HepG2 (cell line): ENCODE results near the gene SLC17A9. TPM values are rescaled to one million over a fixed set of nuclear protein-coding genes. Genes with fewer than 3 reads are reported as not detected.

Experiments used
- FOXA3 ChIP-seq: IDR thresholded peaks from 2 replicates; pipeline ENCODE4 v1.6.1; 2016; ENCODE audit warnings: missing genetic modification reagents, missing compliant biosample characterization
- FOXO4 ChIP-seq: sonication (generic); formaldehyde crosslinking; conservative IDR thresholded peaks from 2 replicates; pipeline ENCODE4 v1.8.1; 2023; ENCODE audit warnings: missing genetic modification reagents
- HMGXB3 ChIP-seq: sonication (generic); formaldehyde crosslinking; IDR thresholded peaks from 2 replicates; pipeline ENCODE4 v1.4.0; 2020; ENCODE audit warnings: missing genetic modification reagents, borderline replicate concordance
- ISL2 ChIP-seq: sonication (generic); formaldehyde crosslinking; IDR thresholded peaks from 2 replicates; pipeline ENCODE4 v1.5.0; 2020; ENCODE audit warnings: missing genetic modification reagents
- KDM5A ChIP-seq: fragments of 200-600 bp; sonication (generic); IDR thresholded peaks from 2 replicates; pipeline ENCODE4 v1.7.0; 2018; ENCODE audit warnings: antibody characterized with exemption, mild to moderate bottlenecking, low read length, borderline replicate concordance
- MAZ ChIP-seq, 2 experiments: sonication (generic) in 1 of 2; formaldehyde crosslinking in 1 of 2; IDR thresholded peaks; 2 replicates each; pipeline versions ENCODE4 v1.5.0 to v1.6.1; 2012 to 2020; ENCODE audit warnings: low read depth in 2 of 2, mild to moderate bottlenecking in 2 of 2, borderline replicate concordance in 1 of 2, improper control_type of control experiment in 1 of 2, low read length in 1 of 2, missing genetic modification reagents in 1 of 2, moderate library complexity in 1 of 2
- MEIS1 ChIP-seq: sonication (generic); formaldehyde crosslinking; IDR thresholded peaks from 2 replicates; pipeline ENCODE4 v1.9.0; 2021; ENCODE audit warnings: mild to moderate bottlenecking, missing genetic modification reagents, moderate library complexity, borderline replicate concordance
- NR2F6 ChIP-seq, 2 experiments: IDR thresholded peaks; 2 replicates each; pipeline ENCODE4 v1.6.1; 2016; ENCODE audit warnings: antibody characterized with exemption in 1 of 2, mild to moderate bottlenecking in 1 of 2
- RELA ChIP-seq: sonication (generic); formaldehyde crosslinking; IDR thresholded peaks from 2 replicates; pipeline ENCODE4 v1.4.0; 2020; ENCODE audit warnings: missing genetic modification reagents
- TRIM22 ChIP-seq: fragments of 450-650 bp; IDR thresholded peaks from 2 replicates; pipeline ENCODE4 v1.6.1; 2017
- ZC3H4 ChIP-seq: sonication (generic); formaldehyde crosslinking; IDR thresholded peaks from 2 replicates; pipeline ENCODE4 v1.4.0; 2020; ENCODE audit warnings: missing genetic modification reagents, borderline replicate concordance
- ZNF101 ChIP-seq: sonication (generic); formaldehyde crosslinking; IDR thresholded peaks from 2 replicates; pipeline ENCODE4 v1.4.0; 2020; ENCODE audit warnings: mild to moderate bottlenecking, low read depth, missing genetic modification reagents, borderline replicate concordance
- ZNF12 ChIP-seq: sonication (generic); formaldehyde crosslinking; IDR thresholded peaks from 2 replicates; pipeline ENCODE4 v1.5.0; 2020; ENCODE audit warnings: missing genetic modification reagents
- ZNF260 ChIP-seq: sonication (generic); formaldehyde crosslinking; IDR thresholded peaks from 2 replicates; pipeline ENCODE4 v1.4.0; 2020; ENCODE audit warnings: missing genetic modification reagents, low read depth, mild to moderate bottlenecking, borderline replicate concordance
- ZNF674 ChIP-seq: sonication (generic); formaldehyde crosslinking; IDR thresholded peaks from 2 replicates; pipeline ENCODE4 v1.5.0; 2020; ENCODE audit warnings: low read depth, mild to moderate bottlenecking, missing genetic modification reagents
- ZNF775 ChIP-seq: sonication (generic); formaldehyde crosslinking; IDR thresholded peaks from 2 replicates; pipeline ENCODE4 v1.4.0; 2020; ENCODE audit warnings: missing genetic modification reagents, mild to moderate bottlenecking, moderate library complexity, borderline replicate concordance
- polyA plus RNA-seq, 8 experiments: library from polyadenylated mRNA; depleted of rRNA in 3 of 8; stranded (reverse) in 7 of 8; unstranded in 1 of 8; fragments of >200 nt; fragmentation: Illumina TruSeq in 4 of 8; extraction: Trizol in 4 of 8; gene quantifications; 2 replicates each; pipeline versions ENCODE4 v1.2.1 to v1.2.3, GENCODE V29; 2011 to 2016; ENCODE audit warnings: low read depth in 4 of 8, missing spikeins in 1 of 8, mixed read lengths in 1 of 8; ENCODE audit not compliant: insufficient read depth in 1 of 8
- total RNA-seq, 5 experiments: library from RNA; depleted of rRNA; stranded (reverse); fragments of >200 nt; fragmentation: Illumina TruSeq; extraction: Trizol; gene quantifications; 2 replicates each; pipeline ENCODE4 v1.2.3, GENCODE V29; 2016; ENCODE audit warnings: low read depth in 1 of 5
- TF ChIP-seq, protein P1 (sequence below): conservative IDR thresholded peaks from 2 replicates; pipeline ENCODE4 v1.6.1; 2018; ENCODE audit warnings: missing genetic modification reagents
- TF ChIP-seq, protein P2 (sequence below): IDR thresholded peaks from 2 replicates; pipeline ENCODE4 v1.6.1; 2016; ENCODE audit warnings: low read depth, control low read depth

The SLC17A9 gene
- total and polyA plus RNA-seq, 2 of the 13 experiments (the other 11 are each of a cell fraction or from before 2014, with no cell fraction given), result 110 to 191 TPM

DNA sequence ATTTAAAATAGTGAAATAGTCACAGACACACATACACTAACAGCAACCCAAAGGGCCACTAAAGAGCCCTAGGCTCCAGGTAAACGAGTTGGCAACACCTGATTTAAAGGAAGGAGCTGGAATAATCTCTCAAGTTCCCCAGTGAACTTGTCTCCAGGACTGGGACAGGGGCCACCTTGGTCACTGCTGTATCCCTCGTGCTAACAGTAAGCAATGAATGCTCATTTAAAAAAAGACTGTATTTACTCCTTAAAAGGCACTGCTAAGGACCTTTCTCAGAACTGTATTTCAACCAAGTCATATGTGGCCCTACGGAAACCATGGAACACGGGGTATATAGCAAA lies 27.5 kb upstream of the SLC17A9 start (continued):
- TF ChIP-seq FOXO4, result 0 out of 2 replicates have a peak, but pooled peaks have one; percentile 83
- TF ChIP-seq, protein P1, sequence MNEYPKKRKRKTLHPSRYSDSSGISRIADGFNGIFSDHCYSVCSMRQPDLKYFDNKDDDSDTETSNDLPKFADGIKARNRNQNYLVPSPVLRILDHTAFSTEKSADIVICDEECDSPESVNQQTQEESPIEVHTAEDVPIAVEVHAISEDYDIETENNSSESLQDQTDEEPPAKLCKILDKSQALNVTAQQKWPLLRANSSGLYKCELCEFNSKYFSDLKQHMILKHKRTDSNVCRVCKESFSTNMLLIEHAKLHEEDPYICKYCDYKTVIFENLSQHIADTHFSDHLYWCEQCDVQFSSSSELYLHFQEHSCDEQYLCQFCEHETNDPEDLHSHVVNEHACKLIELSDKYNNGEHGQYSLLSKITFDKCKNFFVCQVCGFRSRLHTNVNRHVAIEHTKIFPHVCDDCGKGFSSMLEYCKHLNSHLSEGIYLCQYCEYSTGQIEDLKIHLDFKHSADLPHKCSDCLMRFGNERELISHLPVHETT (CRISPR knock-in tag), result no peak
- TF ChIP-seq NR2F6 (IDR thresholded peaks at IDR 0.05), result peak; percentile 3; the same call in 1 of the 2 replicates
- TF ChIP-seq NR2F6 (CRISPR knock-in tag; IDR thresholded peaks at IDR 0.05), result no peak
- TF ChIP-seq, protein P2, sequence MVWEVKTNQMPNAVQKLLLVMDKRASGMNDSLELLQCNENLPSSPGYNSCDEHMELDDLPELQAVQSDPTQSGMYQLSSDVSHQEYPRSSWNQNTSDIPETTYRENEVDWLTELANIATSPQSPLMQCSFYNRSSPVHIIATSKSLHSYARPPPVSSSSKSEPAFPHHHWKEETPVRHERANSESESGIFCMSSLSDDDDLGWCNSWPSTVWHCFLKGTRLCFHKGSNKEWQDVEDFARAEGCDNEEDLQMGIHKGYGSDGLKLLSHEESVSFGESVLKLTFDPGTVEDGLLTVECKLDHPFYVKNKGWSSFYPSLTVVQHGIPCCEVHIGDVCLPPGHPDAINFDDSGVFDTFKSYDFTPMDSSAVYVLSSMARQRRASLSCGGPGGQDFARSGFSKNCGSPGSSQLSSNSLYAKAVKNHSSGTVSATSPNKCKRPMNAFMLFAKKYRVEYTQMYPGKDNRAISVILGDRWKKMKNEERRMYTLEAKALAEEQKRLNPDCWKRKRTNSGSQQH (CRISPR knock-in tag), result 0 out of 2 replicates have a peak, but pooled peaks have one; percentile 7
- TF ChIP-seq TRIM22, result no peak
- no peak for TF ChIP-seq FOXA3 (CRISPR knock-in tag)
- no peak for TF ChIP-seq ZNF260 (CRISPR knock-in tag)
- TF ChIP-seq MEIS1 (CRISPR knock-in tag), result 0 out of 2 replicates have a peak, but pooled peaks have one; percentile 78
- no peak for TF ChIP-seq ZC3H4 (CRISPR knock-in tag)
- TF ChIP-seq ZNF775 (CRISPR knock-in tag), result 0 out of 2 replicates have a peak, but pooled peaks have one; percentile 85
- peak; percentile 11; the same call in 1 of the 2 replicates for TF ChIP-seq HMGXB3 (CRISPR knock-in tag)
- TF ChIP-seq KDM5A, result 0 out of 2 replicates have a peak, but pooled peaks have one; percentile 12
- TF ChIP-seq ZNF12 (CRISPR knock-in tag), result 0 out of 2 replicates have a peak, but pooled peaks have one; percentile 28
- TF ChIP-seq RELA (CRISPR knock-in tag), result no peak
- TF ChIP-seq ISL2, result no peak
- TF ChIP-seq ZNF101 (CRISPR knock-in tag), result 0 out of 2 replicates have a peak, but pooled peaks have one; percentile 62
- TF ChIP-seq MAZ (IDR thresholded peaks at IDR 0.05; ENCODE audit: borderline replicate concordance, low read depth, low read length), result no peak
- TF ChIP-seq MAZ (CRISPR knock-in tag; IDR thresholded peaks at IDR 0.05; ENCODE audit: low read depth), result no peak
- no peak for TF ChIP-seq ZNF674 (CRISPR knock-in tag)
